Right atrium auricular region (tissue), 2 donors: Measurements from ENCODE around the gene CSRNP3. TPM values are rescaled to one million over a fixed set of nuclear protein-coding genes. Genes with fewer than 3 reads are reported as not detected.

Experiments used
- DNase-seq: peaks from one replicate; pipeline ENCODE4 v3.0.0-alpha.2; 2019; ENCODE audit warnings: low spot score
- H3K27ac ChIP-seq, 2 donors: fragments of 200-600 bp; sonication (generic); 1 replicate in 1 of 2; 2 replicates in 1 of 2; pipeline ENCODE4 v1.5.1; 2016 to 2019
- H3K27me3 ChIP-seq, 2 donors: fragments of 200-600 bp; sonication (generic); one replicate each; pipeline versions ENCODE4 v1.5.1 to v1.6.0; 2017 to 2019
- H3K36me3 ChIP-seq: fragments of 200-600 bp; sonication (generic); one replicate; pipeline ENCODE4 v1.5.1; 2016
- H3K4me1 ChIP-seq, 2 donors: fragments of 200-600 bp; sonication (generic); one replicate each; pipeline versions ENCODE4 v1.5.1 to v1.6.0; 2017 to 2019
- H3K4me3 ChIP-seq, 2 donors: fragments of 200-600 bp; sonication (generic); 1 replicate in 1 of 2; 2 replicates in 1 of 2; pipeline ENCODE4 v1.5.1; 2017 to 2019; ENCODE audit warnings: mild to moderate bottlenecking in 1 of 2, moderate library complexity in 1 of 2
- H3K9me3 ChIP-seq, 2 donors: fragments of 200-600 bp; sonication (generic); one replicate each; pipeline ENCODE4 v1.5.1; 2019
- CTCF ChIP-seq, 2 donors: fragments of 200-600 bp; sonication (generic); IDR thresholded peaks; one replicate each; pipeline ENCODE4 v1.5.1; 2019; ENCODE audit warnings: antibody characterized with exemption in 2 of 2
- total RNA-seq, 2 donors: library from RNA; depleted of rRNA; stranded (reverse); fragments of >200 nt; gene quantifications; one replicate each; pipeline ENCODE4 v1.1.0, GENCODE V29; 2016

The CSRNP3 gene
- total RNA-seq, 2 donors from 2014 or later = 1.3 to 4.5 TPM

- DNase-seq = no peak
- Histone ChIP-seq H3K27me3 (no peaks in the 10 kb centered on the region), H3K27ac (no peak overlapping the region), H3K4me3 (no peak overlapping the region), H3K9me3 (peaks cover 0 to 4% of the 10 kb centered on the region in 2 donors), H3K36me3 (no peaks in the 10 kb centered on the region), H3K4me1 (no peaks in the 10 kb centered on the region)
- no peak for TF ChIP-seq CTCF (IDR thresholded peaks at IDR 0.05)
Measured at GRCh38 chr2:165479856-165480255, 10.4 kb downstream of the CSRNP3 start.

- no peak for DNase-seq
- TF ChIP-seq CTCF (IDR thresholded peaks at IDR 0.05) = no peak
- H3K27me3 ChIP-seq = no peaks in the 10 kb centered on the region
- no peak overlapping the region for H3K4me3 ChIP-seq
- no peak overlapping the region for H3K27ac ChIP-seq
- no peaks in the 10 kb centered on the region for H3K36me3 ChIP-seq
- no peaks in the 10 kb centered on the region for H3K9me3 ChIP-seq
- no peaks in the 10 kb centered on the region for H3K4me1 ChIP-seq
Measured at GRCh38 chr2:165494573-165494972, 25.1 kb downstream of the CSRNP3 start.

GRCh38 chr2:165497659-165498317 is 28.3 kb downstream of the CSRNP3 start:
- Histone ChIP-seq H3K4me3 (no peak overlapping the region), H3K9me3 (no peaks in the 10 kb centered on the region), H3K27me3 (no peaks in the 10 kb centered on the region), H3K27ac (no peak overlapping the region), H3K4me1 (no peaks in the 10 kb centered on the region), H3K36me3 (no peaks in the 10 kb centered on the region)
- no peak for DNase-seq
- TF ChIP-seq CTCF (IDR thresholded peaks at IDR 0.05) = no peak

- Histone ChIP-seq H3K27me3 (no peaks in the 10 kb centered on the region), H3K36me3 (no peaks in the 10 kb centered on the region), H3K9me3 (no peaks in the 10 kb centered on the region), H3K27ac (no peak overlapping the region), H3K4me1 (no peaks in the 10 kb centered on the region), H3K4me3 (no peak overlapping the region)
- no peak for TF ChIP-seq CTCF (IDR thresholded peaks at IDR 0.05)
- DNase-seq = no peak
Measured at GRCh38 chr2:165499131-165499530, 29.6 kb downstream of the CSRNP3 start.

GRCh38 chr2:165500001-165500400 is 30.5 kb downstream of the CSRNP3 start:
- DNase-seq = no peak
- no peak overlapping the region for H3K27ac ChIP-seq
- TF ChIP-seq CTCF (IDR thresholded peaks at IDR 0.05) = no peak
- H3K4me3 ChIP-seq = no peak overlapping the region
- H3K27me3 ChIP-seq = no peaks in the 10 kb centered on the region
- no peaks in the 10 kb centered on the region for H3K36me3 ChIP-seq
- H3K4me1 ChIP-seq = no peaks in the 10 kb centered on the region
- no peaks in the 10 kb centered on the region for H3K9me3 ChIP-seq

GRCh38 chr2:165500816-165501215 is 31.3 kb downstream of the CSRNP3 start:
- no peaks in the 10 kb centered on the region for H3K27me3 ChIP-seq
- no peak for TF ChIP-seq CTCF (IDR thresholded peaks at IDR 0.05)
- no peaks in the 10 kb centered on the region for H3K36me3 ChIP-seq
- no peaks in the 10 kb centered on the region for H3K4me1 ChIP-seq
- H3K9me3 ChIP-seq = no peaks in the 10 kb centered on the region
- DNase-seq = no peak
- H3K4me3 ChIP-seq = no peak overlapping the region
- H3K27ac ChIP-seq = no peak overlapping the region
